GM19035 (cell line): ENCODE measurements around the gene FUT2.

Experiments
- ATAC-seq: cut with Tn5 transposase; IDR thresholded peaks from one replicate; pipeline ENCODE4 v1.9.1; 2021; ENCODE audit not compliant: unreplicated experiment

The FUT2 gene

DNA sequence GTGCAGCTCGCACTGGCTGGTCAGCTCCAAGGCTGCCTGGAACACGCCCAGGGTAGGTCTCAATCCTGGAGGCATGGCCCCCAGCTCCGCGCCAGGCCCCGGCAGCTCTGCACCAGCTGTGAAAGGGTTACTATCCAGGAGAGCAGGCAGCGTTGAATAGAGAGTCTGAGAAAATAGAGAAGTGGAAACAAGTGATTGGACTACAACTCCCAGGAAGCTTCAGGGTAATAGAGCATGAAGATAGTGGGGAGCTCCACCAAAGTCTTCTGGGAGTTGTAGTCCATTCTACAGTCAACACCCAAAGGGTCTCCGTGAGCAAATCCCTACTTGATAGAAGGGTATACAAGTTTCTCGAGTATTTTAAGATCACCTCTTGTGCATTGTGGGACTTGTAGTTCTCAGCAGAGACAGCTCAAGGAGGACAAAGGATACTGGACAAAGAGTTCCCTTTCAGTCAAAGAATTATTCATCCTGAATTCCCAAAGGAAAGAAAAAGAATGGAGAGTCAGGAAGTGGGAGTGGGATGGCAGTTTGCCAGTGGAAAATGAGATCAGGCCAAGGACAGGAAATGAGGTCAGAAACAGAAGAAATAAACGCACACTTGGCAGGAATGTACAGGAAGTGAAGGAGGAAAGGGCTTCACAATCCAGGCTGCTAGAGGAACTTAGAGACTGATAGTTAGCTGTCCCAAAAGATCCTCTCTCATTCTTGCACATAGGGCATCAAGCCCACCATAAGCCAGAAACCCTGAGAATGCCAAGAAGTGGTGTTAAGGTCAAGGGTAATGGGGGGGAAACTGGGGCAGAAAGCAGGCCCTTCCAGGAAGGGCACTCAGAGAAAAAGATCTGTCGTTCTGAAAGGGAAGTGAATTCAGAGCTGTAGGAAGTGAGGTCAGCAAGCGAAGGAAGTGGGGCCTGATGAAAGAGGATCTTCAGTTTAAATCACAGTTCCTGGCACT is 29.3 kb downstream of the FUT2 start:
- no peak for ATAC-seq

DNA sequence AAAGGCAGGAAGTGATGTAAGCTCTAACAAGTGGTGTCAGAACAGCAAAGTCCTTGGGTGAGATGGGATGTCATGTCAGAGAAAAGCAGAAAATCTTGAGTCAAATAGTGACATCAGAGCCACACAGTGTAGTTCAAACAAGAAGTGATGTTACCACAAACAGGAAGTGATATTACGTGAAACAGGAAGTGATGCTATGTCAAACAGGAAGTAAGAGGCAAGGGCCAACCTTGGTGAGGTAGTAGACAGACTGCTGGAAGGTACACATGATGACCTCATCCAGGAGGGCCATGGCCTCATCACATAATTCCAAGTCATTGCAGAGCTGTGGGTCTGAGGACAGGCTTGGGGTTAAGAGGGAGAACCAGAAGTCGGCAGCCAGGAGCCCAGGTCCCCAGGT is 30.8 kb downstream of the FUT2 start:
- ATAC-seq, result no peak

GRCh38 chr19:48728911-48729664 is 33.3 kb downstream of the FUT2 start:
- ATAC-seq, result no peak

DNA sequence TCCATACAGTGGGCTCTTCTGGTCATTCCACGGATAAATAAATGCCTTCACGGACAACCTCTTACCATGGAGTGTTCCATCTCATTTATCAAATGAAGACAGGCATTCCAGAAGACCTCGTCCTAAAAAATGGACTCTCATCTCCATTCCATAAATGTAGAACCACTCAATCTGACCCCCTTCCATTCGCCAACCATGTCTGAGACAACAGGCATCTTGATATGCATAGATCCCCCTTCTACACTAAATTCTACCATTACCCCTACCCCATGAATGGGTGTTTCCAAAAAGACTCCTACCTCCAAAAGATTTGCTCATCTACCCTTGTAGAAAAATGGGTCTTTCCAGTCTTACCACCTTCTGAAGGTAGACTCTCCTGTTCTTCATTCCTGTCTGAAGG is 35.7 kb downstream of the FUT2 start:
- ATAC-seq, result no peak

GRCh38 chr19:48734625-48735024 is 38.9 kb downstream of the FUT2 start:
- no peak for ATAC-seq

DNA sequence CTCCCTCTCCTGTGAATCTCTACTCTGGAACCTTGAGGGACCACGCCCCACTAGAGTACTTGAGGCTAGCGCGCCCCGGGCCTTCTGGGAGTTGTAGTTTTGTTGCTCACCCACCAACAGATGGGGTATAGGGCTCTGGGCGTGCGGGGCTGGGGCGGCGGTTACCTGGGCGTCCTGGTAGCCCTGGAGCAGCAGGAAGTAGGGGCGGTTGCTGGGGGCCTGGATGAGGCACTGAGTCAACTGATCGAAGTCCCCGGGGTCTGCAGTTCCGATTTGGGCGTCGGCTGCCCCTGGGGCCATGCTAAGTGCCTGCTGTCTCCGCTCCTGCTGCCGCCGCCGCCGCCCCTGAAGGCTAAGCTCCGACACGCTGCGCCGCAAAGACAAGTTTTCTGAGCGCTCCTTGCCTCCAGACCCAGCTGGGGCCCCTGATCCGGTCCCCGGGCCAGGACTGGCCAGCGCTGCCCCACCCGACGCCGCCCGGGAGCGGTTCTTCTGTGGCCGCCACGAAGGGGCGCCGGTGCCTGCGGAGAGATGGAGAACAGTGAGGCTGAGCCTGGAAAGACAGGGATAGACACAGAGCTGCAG is 39.4 kb downstream of the FUT2 start:
- no peak for ATAC-seq

GRCh38 chr19:48737360-48737998 is 41.7 kb downstream of the FUT2 start:
- ATAC-seq, result no peak

- ATAC-seq, result peak; percentile 85
Measured at GRCh38 chr19:48738557-48739403, 43.0 kb downstream of the FUT2 start.

DNA sequence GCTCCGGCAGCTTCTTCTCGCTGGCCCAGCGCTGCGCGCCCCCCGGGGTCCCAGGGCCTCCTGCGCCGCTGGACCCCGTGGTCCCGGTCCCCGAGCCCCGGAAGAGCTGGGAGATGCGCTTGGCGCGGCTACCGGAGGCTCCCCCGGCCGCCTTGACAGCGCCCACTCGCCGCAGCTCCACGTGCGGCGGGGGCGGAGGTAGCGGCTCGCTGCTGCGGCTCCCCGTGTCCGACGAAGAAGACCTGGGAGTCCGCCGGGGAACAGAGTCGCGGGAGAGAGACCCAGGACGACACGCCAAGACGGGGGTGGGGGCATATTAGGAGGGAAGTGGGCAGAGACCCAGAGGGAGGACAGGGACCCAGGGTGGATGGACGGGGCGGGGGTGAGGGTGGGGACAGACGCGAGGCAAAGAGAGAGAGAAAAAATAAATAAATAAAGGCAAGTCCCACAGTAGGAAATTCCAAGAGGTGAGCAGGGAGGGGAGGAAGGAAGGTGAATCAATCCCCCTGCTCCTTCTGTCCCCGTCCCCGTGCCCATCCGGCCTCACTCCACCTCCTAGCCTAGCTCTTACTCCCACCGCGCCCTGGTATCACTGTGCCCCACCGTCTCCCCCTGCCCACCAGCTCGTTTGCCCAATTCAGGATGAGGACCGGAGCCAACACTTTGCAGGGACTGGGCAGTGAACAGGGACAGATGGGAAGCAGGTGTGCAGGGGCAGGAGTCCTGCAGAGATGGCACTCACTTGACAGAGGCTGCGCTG is 43.8 kb downstream of the FUT2 start:
- ATAC-seq, result no peak

DNA sequence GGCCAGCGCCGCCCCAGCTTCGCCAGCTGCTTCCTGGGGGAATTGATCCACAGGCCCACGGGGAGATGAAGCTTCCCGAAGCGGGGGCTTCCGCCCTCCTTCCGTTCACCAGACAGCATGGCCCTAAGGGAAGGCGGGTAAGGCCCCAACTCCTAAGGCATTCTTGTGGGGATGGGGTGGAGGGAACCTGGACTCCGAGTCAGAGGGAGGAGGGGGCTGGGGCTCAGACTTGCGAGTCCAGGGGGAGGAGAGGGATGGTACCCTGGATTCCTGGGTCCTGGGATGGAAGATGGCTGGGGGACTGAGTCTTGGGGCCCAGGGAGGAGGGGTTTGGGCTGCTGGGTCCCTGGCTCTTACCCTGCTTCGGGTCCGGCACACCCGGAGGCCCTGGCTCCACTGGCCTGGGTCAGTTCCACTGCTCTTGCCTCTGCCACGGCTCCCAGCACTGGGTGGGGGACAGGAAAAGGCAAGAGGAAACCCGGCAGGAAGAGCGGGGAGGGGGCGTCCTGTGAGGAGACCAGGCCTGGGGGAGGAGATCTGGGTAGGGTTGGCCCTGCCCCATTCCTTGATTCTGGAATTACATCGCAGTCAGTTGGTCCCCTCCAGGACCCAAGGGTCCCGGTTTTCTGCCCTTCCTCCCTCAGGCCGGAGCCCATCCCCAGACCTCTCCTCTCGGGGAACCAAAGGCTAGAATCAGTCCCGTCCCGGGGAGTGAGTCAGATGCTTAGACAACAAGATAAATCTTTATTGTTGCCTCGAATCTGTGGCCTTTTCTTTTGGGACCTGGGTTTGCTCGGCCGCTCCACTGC is 44.6 kb downstream of the FUT2 start, which contains the start of gene RASIP1:
Gene RASIP1 (minus strand): TSS at position 447 of the 809 bp plus-strand sequence. CDS start 328 bp downstream, at position 119.
- no peak for ATAC-seq

DNA sequence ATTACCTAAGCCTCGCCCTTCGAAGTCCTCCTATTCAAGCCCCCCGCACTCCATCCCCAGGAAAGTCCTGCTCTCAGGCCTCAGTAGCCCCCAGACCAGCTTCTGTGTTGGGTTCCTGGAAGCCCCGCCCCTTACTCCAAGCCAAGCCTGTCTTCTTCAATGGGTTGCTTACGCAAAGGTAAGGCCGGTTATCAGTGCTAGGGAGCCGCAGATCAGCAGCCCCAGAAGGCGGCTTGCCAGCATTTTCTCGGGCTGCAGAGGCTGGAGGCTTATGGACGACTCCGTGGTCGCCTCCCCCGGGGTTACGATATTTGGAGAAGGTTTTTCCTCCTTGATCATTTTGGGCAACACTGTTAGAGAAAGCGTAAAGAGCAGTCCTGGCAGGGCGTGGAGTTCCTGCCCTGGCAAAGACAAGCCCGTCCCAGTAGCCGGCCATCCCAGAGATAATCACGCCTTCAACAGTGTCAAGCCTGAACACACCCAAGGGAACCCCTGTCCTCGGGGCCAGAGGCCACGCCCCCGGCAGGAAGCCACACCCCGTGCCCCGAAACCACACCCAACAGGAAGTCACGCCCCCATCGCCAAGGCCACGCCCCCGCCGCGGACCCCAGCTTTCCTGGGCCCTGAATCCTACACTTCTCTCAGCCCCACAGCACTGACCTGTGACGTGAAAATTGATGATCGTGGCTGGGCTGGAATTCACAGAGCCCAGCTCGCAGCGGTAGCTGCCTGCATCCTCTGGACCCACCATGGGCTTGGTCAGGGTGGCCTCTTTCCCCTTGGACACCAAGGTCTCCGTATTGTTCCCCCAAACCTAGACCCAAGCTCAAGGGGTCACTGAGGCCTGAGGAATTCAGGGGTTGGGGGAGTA is 45.6 kb downstream of the FUT2 start:
- ATAC-seq, result no peak

DNA sequence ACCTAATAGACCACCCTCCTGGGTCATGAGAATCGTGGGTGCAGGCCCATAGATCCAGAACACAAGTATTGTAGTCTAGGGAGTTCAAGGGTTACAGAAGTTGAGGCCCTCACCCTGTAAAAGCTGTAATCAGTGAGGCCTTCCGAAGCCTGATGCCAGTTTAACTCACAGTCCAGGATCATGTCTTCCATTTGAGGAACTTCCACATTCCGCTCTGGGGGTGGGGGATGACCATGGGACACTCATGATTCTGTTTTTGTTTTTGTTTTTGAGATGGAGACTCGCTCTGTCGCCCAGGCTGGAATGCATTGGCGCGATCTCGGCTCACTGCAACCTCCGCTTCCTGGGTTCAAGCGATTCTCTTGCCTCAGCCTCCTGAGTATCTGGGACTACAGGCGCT is 46.3 kb downstream of the FUT2 start:
- no peak for ATAC-seq

GRCh38 chr19:48745208-48745995 is 49.6 kb downstream of the FUT2 start:
- ATAC-seq, result no peak

DNA sequence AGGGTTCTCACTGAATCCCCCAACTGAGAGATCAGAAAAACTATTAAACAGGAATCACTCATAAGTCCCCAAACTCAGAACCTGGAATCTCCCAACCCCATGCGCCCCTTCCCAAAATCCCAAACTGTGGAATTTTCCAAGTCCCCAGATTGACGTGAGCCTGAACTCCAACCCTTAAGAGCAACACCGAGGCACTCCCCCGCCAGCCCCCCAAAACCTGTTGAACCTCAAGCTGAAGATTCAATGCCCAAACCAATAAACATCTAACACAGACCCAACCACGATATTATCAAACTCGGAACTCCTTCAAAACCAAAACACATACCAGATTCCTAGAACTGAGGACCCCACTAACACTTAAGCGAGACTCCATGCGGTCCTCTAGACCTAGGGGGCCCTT is 50.3 kb downstream of the FUT2 start:
- no peak for ATAC-seq

DNA sequence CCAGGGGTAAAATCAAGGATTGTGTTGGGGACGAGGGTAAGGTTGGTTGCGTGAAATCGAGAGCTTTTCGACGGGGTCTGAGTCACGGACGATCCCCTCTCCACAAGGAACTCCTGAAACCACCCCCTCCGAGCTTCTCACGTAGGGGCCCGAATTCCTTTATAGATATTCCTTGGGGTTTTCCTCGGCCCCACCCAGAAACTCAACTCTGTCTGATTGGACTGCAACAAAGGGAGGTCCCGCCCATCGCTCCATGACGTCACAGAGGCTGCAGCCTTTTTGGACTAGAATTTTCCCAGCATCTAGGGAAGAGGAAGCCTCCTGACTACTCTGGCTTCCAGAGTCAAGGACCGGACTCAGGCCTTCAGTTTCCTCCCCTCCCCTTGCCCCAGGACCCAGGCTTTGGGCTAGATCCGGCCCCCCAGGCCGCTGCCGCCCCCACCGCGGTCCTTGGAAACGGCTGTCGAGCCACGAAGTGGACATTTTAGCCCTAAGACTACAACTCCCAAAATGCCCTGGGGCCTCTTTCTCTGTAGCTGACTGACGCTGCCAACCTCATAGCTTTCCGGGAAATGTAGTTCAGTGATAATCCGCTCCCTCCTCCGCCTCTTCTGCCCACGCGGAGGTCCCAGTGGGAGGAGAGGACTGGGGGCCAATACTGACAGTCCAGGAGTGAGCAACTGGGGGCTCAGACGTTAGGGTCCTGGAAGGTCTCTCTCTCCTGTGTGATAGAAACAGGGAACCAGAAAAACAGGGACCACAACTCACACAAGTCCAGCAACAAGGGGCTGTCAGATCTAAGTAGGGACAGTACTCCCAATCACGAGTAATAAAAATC is 51.2 kb downstream of the FUT2 start, which contains the start of gene IZUMO1:
Gene IZUMO1 (minus strand): TSS at position 172 of the 838 bp plus-strand sequence. CDS start 1,050 bp downstream, outside the sequence.
- no peak for ATAC-seq
